ENCODE results near the gene SMIM23.
"Not testable (repeated sequence)": the region's sequence is repeated elsewhere in the genome, so short reads cannot be mapped to it uniquely, and the experiment has no call there.

The SMIM23 gene

GRCh38 chr5:171771856-171772255 is 13.8 kb upstream of the SMIM23 start:
- in situ Hi-C loops (cut with MboI; ENCODE audit: low sequenced_read_pairs), result no loop called here

- in situ Hi-C loops (cut with MboI; ENCODE audit: low sequenced_read_pairs), result no loop called here
Measured at GRCh38 chr5:171773106-171773505, 12.5 kb upstream of the SMIM23 start.

GRCh38 chr5:171774418-171774817 is 11.2 kb upstream of the SMIM23 start:
- in situ Hi-C loops (cut with MboI; ENCODE audit: low sequenced_read_pairs), result no loop called here

GRCh38 chr5:171776213-171776612 is 9.4 kb upstream of the SMIM23 start:
- in situ Hi-C loops (cut with MboI; ENCODE audit: low sequenced_read_pairs), result no loop called here

- in situ Hi-C loops (cut with MboI; ENCODE audit: low sequenced_read_pairs), result no loop called here
Measured at GRCh38 chr5:171776770-171777759, 8.6 kb upstream of the SMIM23 start.

GRCh38 chr5:171781744-171782143 is 3.9 kb upstream of the SMIM23 start:
- in situ Hi-C loops (cut with MboI; ENCODE audit: low sequenced_read_pairs), result not testable (repeated sequence)

- in situ Hi-C loops (cut with MboI; ENCODE audit: low sequenced_read_pairs), result no loop called here
Measured at GRCh38 chr5:171782332-171782966, 3.2 kb upstream of the SMIM23 start.

GRCh38 chr5:171783051-171783450 is 2.6 kb upstream of the SMIM23 start:
- in situ Hi-C loops (cut with MboI; ENCODE audit: low sequenced_read_pairs), result no loop called here

- in situ Hi-C loops (cut with MboI; ENCODE audit: low sequenced_read_pairs), result no loop called here
Measured at GRCh38 chr5:171789353-171789752, 3.7 kb downstream of the SMIM23 start.

- in situ Hi-C loops (cut with MboI; ENCODE audit: low sequenced_read_pairs), result no loop called here
Measured at GRCh38 chr5:171790408-171790807, 4.8 kb downstream of the SMIM23 start.

GRCh38 chr5:171794470-171794960 is 8.9 kb downstream of the SMIM23 start:
- in situ Hi-C loops (cut with MboI; ENCODE audit: low sequenced_read_pairs), result no loop called here

- in situ Hi-C loops (cut with MboI; ENCODE audit: low sequenced_read_pairs), result no loop called here
Measured at GRCh38 chr5:171795381-171795780, 9.8 kb downstream of the SMIM23 start.

GRCh38 chr5:171796436-171796835 is 10.8 kb downstream of the SMIM23 start:
- in situ Hi-C loops (cut with MboI; ENCODE audit: low sequenced_read_pairs), result no loop called here

- in situ Hi-C loops (cut with MboI; ENCODE audit: low sequenced_read_pairs), result no loop called here
Measured at GRCh38 chr5:171797543-171797942, 11.9 kb downstream of the SMIM23 start.

GRCh38 chr5:171798418-171798817 is 12.8 kb downstream of the SMIM23 start:
- in situ Hi-C loops (cut with MboI; ENCODE audit: low sequenced_read_pairs), result no loop called here

- in situ Hi-C loops (cut with MboI; ENCODE audit: low sequenced_read_pairs), result no loop called here
Measured at GRCh38 chr5:171801839-171802238, 16.2 kb downstream of the SMIM23 start.

GRCh38 chr5:171805746-171806145 is 20.1 kb downstream of the SMIM23 start:
- in situ Hi-C loops (cut with MboI; ENCODE audit: low sequenced_read_pairs), result no loop called here

GRCh38 chr5:171806976-171807747 is 21.5 kb downstream of the SMIM23 start:
- in situ Hi-C loops (cut with MboI; ENCODE audit: low sequenced_read_pairs), result no loop called here

GRCh38 chr5:171808453-171808852 is 22.8 kb downstream of the SMIM23 start:
- in situ Hi-C loops (cut with MboI; ENCODE audit: low sequenced_read_pairs), result no loop called here

GRCh38 chr5:171808951-171809350 is 23.3 kb downstream of the SMIM23 start:
- in situ Hi-C loops (cut with MboI; ENCODE audit: low sequenced_read_pairs), result no loop called here

- in situ Hi-C loops (cut with MboI; ENCODE audit: low sequenced_read_pairs), result no loop called here
Measured at GRCh38 chr5:171810227-171810626, 24.6 kb downstream of the SMIM23 start.

Data from HL-60/S4 (cell line).